GM06990 (cell line): ENCODE measurements around the gene MSH6.
A peak's percentile ranks its signal among the peaks of the same experiment; 100 is the strongest.

Source experiments
- DNase-seq: peaks from one replicate; pipeline ENCODE4 v3.0.0-alpha.2; 2011; ENCODE audit not compliant: insufficient read length; ENCODE audit errors: extremely low read depth
- H3K27me3 ChIP-seq: replicated peaks from 2 replicates; pipeline ENCODE4 v1.6.0; 2011; ENCODE audit warnings: low read length; ENCODE audit not compliant: control insufficient read depth, insufficient read depth
- H3K36me3 ChIP-seq: 2 replicates; pipeline ENCODE4 v1.5.1; 2011; ENCODE audit warnings: low read length; ENCODE audit not compliant: control insufficient read depth, insufficient read depth
- H3K4me3 ChIP-seq: replicated peaks from 2 replicates; pipeline ENCODE4 v1.5.1; 2011; ENCODE audit warnings: low read depth, mild to moderate bottlenecking, control low read depth, low read length
- CTCF ChIP-seq: IDR thresholded peaks from 2 replicates; pipeline ENCODE4 v1.5.1; 2011; ENCODE audit warnings: low read length, control low read depth, mild to moderate bottlenecking, inconsistent platforms; ENCODE audit not compliant: insufficient read depth, poor library complexity, severe bottlenecking

The MSH6 gene

GRCh38 chr2:47738331-47738730 is 44.6 kb upstream of the MSH6 start:
- Histone ChIP-seq H3K4me3 (no peak overlapping the region), H3K36me3 (no peaks in the 10 kb centered on the region), H3K27me3 (no peaks in the 10 kb centered on the region)
- no peak for DNase-seq
- TF ChIP-seq CTCF: no peak

GRCh38 chr2:47741101-47741500 is 41.8 kb upstream of the MSH6 start:
- no peak overlapping the region for H3K4me3 ChIP-seq
- no peak for TF ChIP-seq CTCF
- no peak for DNase-seq
- H3K36me3 ChIP-seq: no peaks in the 10 kb centered on the region
- H3K27me3 ChIP-seq: no peaks in the 10 kb centered on the region

- no peak for DNase-seq
- H3K36me3 ChIP-seq: no peaks in the 10 kb centered on the region
- H3K4me3 ChIP-seq: no peak overlapping the region
- no peaks in the 10 kb centered on the region for H3K27me3 ChIP-seq
- no peak for TF ChIP-seq CTCF
Observed at GRCh38 chr2:47741637-47742036, 41.3 kb upstream of the MSH6 start.

- no peaks in the 10 kb centered on the region for H3K36me3 ChIP-seq
- no peak overlapping the region for H3K4me3 ChIP-seq
- TF ChIP-seq CTCF: no peak
- no peak for DNase-seq
- no peaks in the 10 kb centered on the region for H3K27me3 ChIP-seq
Observed at GRCh38 chr2:47744074-47744473, 38.9 kb upstream of the MSH6 start.

- no peak for TF ChIP-seq CTCF
- Histone ChIP-seq H3K27me3 (no peaks in the 10 kb centered on the region), H3K36me3 (no peaks in the 10 kb centered on the region), H3K4me3 (no peak overlapping the region)
- DNase-seq: no peak
Observed at GRCh38 chr2:47747878-47748277, 35.1 kb upstream of the MSH6 start.

- peak; percentile 30 for DNase-seq
- no peaks in the 10 kb centered on the region for H3K36me3 ChIP-seq
- H3K27me3 ChIP-seq: no peaks in the 10 kb centered on the region
- H3K4me3 ChIP-seq: no peak overlapping the region
- no peak for TF ChIP-seq CTCF
Observed at GRCh38 chr2:47751856-47752414, 31.0 kb upstream of the MSH6 start.
